PC-3 (cell line): ENCODE data around the gene MYBPH. TPM values are rescaled to one million over a fixed set of nuclear protein-coding genes. Genes with fewer than 3 reads are reported as not detected.

ENCODE experiments used
- ATAC-seq: fragments of 200-7000 bp; cut with Tn5 transposase; 2 replicates; pipeline ENCODE4 v1.9.1; 2020; ENCODE audit warnings: mild to moderate bottlenecking, moderate library complexity
- BruUV-seq: library from RNA; stranded (reverse); fragments of 400-500 nt; replicated peaks from 2 replicates; lab custom pipeline; 2021; lab: Mats Ljungman, UMichigan
- CTCF ChIA-PET: fragments of 300-600 bp; sonication (Branson Sonifier 250); formaldehyde crosslinking; loops from one replicate; lab custom pipeline; 2022; ENCODE audit warnings: antibody characterized with exemption; lab: Charles Lee
- POLR2A ChIA-PET: fragments of 300-600 bp; sonication (Branson Sonifier 250); formaldehyde crosslinking; loops from one replicate; lab custom pipeline; 2022; ENCODE audit warnings: antibody characterized with exemption; ENCODE audit not compliant: unreplicated experiment; lab: Charles Lee
- DNase-seq: peaks from one replicate; pipeline ENCODE4 v3.0.0-alpha.2; 2015
- H2AFZ ChIP-seq: fragments of 300-600 bp; sonication (generic); 2 replicates; pipeline ENCODE4 v1.6.0; 2016; ENCODE audit warnings: antibody characterized with exemption, low read length
- H3F3A ChIP-seq: fragments of 300-600 bp; sonication (generic); one replicate; pipeline ENCODE4 v1.6.0; 2017; ENCODE audit warnings: antibody characterized with exemption, low read length, control low read depth, mild to moderate bottlenecking; ENCODE audit not compliant: unreplicated experiment
- H3K27ac ChIP-seq: fragments of 300-600 bp; sonication (generic); 2 replicates; pipeline ENCODE4 v1.5.1; 2016; ENCODE audit warnings: mild to moderate bottlenecking, low read length
- H3K27me3 ChIP-seq: fragments of 300-600 bp; sonication (generic); 2 replicates; pipeline ENCODE4 v1.6.1; 2016; ENCODE audit warnings: low read length, mixed read lengths
- H3K36me3 ChIP-seq: fragments of 300-600 bp; sonication (generic); 2 replicates; pipeline ENCODE4 v1.6.1; 2016; ENCODE audit warnings: low read depth, mixed run types, low read length, mixed read lengths
- H3K4me1 ChIP-seq: fragments of 300-600 bp; sonication (generic); 2 replicates; pipeline ENCODE4 v1.5.1; 2016; ENCODE audit warnings: low read length; ENCODE audit not compliant: insufficient read depth
- H3K4me2 ChIP-seq: fragments of 300-600 bp; sonication (generic); 2 replicates; pipeline ENCODE4 v1.6.0; 2016; ENCODE audit warnings: low read length
- H3K4me3 ChIP-seq: fragments of 300-600 bp; sonication (generic); 2 replicates; pipeline ENCODE4 v1.5.1; 2016; ENCODE audit warnings: mild to moderate bottlenecking, low read length, mixed read lengths
- H3K79me2 ChIP-seq: fragments of 300-600 bp; sonication (generic); 2 replicates; pipeline ENCODE4 v1.6.1; 2017; ENCODE audit warnings: low read length, mixed read lengths
- H3K9ac ChIP-seq: fragments of 300-600 bp; sonication (generic); 2 replicates; pipeline ENCODE4 v1.6.0; 2016; ENCODE audit warnings: mild to moderate bottlenecking, low read length
- H3K9me2 ChIP-seq: fragments of 300-600 bp; sonication (generic); replicated peaks from 2 replicates; pipeline ENCODE4 v1.6.1; 2016; ENCODE audit warnings: mixed run types, low read length, mixed read lengths
- H3K9me3 ChIP-seq: fragments of 300-600 bp; sonication (generic); 2 replicates; pipeline ENCODE4 v1.6.1; 2016; ENCODE audit warnings: low read length, mixed read lengths
- H4K20me1 ChIP-seq: fragments of 300-600 bp; sonication (generic); 2 replicates; pipeline ENCODE4 v1.6.1; 2016; ENCODE audit warnings: low read length, mixed read lengths
- CTCF ChIP-seq: fragments of 300-600 bp; sonication (generic); conservative IDR thresholded peaks from 2 replicates; pipeline ENCODE4 v1.5.1; 2017; ENCODE audit warnings: antibody characterized with exemption, low read depth, mild to moderate bottlenecking, low read length
- EZH2 ChIP-seq: fragments of 300-600 bp; sonication (generic); IDR thresholded peaks from one replicate; pipeline ENCODE4 v1.6.1; 2017; ENCODE audit warnings: antibody characterized with exemption, mild to moderate bottlenecking, low read length; ENCODE audit not compliant: unreplicated experiment
- EZH2phosphoT487 ChIP-seq: fragments of 300-600 bp; sonication (generic); IDR thresholded peaks from 2 replicates; pipeline ENCODE4 v1.6.1; 2018; ENCODE audit warnings: mild to moderate bottlenecking, antibody characterized with exemption, low read length, borderline replicate concordance
- intact Hi-C: fragments of 100-400 bp; cut with micrococcal nuclease; formaldehyde crosslinking; loops from 2 replicates; pipeline ENCODE4 v1.9.0; 2023
- total RNA-seq: library from RNA; depleted of rRNA; stranded (reverse); fragments of >200 nt; gene quantifications from 2 replicates; pipeline ENCODE4 v1.2.3, GENCODE V29; 2014

MYBPH gene
- total RNA-seq, 1 experiment from 2014 or later, result not detected

DNA sequence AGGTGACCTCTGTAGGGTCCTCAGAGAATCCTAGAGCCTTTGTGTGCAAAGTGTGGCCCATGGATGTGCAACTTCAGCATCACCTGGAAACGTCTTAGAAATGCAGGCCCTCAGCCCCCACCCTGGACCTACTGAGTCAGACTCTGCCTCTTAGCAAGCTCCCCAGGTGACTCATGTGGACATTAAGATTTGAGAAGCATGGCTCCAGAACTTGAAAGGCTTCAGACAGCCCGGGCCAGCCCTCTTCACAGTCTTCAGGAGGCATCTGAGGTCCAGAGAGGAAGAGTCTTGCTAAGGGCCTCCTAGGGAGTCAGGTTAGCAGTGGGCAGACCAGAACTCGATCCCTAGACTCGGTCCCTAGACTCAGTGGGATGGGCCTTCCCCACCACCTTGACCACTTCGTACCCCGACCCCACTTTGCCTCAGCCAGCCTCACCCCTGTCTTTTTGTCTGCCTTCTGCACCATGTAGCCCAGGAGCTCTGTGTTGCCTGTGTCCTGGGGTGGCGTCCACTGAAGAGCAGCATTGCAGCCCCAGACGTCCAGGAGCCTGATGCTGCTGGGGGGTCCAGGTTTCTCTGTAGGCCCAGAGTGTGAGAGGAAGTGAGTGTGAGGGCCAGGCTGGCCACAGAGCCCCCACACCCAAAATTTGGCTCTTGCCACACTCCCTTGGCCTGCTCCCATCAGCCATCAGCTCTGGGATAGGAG lies 4.8 kb downstream of the MYBPH start:
- H3K36me3 ChIP-seq, result no peaks in the 10 kb centered on the region
- H3F3A ChIP-seq, result no peaks in the 10 kb centered on the region
- H3K9me2 ChIP-seq, result no peaks in the 10 kb centered on the region
- no peak overlapping the region for H2AFZ ChIP-seq
- no peak overlapping the region for H3K4me2 ChIP-seq
- DNase-seq (peak; percentile 40), ATAC-seq (no peak)
- H3K4me3 ChIP-seq, result no peak overlapping the region
- POLR2A ChIA-PET, result no interaction called here
- BruUV-seq, result no TSS peak
- no peak overlapping the region for H3K9ac ChIP-seq
- no peaks in the 10 kb centered on the region for H3K4me1 ChIP-seq
- no peaks in the 10 kb centered on the region for H3K27me3 ChIP-seq
- intact Hi-C loops, result no loop called here
- no peaks in the 10 kb centered on the region for H4K20me1 ChIP-seq
- CTCF ChIA-PET, result interaction anchor here (2.8 kb wide), 1 partner anchor 53 kb away, joined by 31 read pairs; no protein-coding TSS in a partner anchor
- H3K9me3 ChIP-seq, result no peaks in the 10 kb centered on the region
- no peaks in the 10 kb centered on the region for H3K79me2 ChIP-seq
- TF ChIP-seq EZH2, result no peak
- no peak for TF ChIP-seq EZH2phosphoT487
- TF ChIP-seq CTCF, result no peak
- no peak overlapping the region for H3K27ac ChIP-seq

- H3K9ac ChIP-seq, result no peak overlapping the region
- H3K4me3 ChIP-seq, result no peak overlapping the region
- H3K79me2 ChIP-seq, result no peaks in the 10 kb centered on the region
- no TSS peak for BruUV-seq
- no peaks in the 10 kb centered on the region for H3K36me3 ChIP-seq
- ChIA-PET CTCF (no interaction called here), POLR2A (no interaction called here)
- no peaks in the 10 kb centered on the region for H3K4me1 ChIP-seq
- no peak for ATAC-seq
- TF ChIP-seq EZH2phosphoT487 (no peak), CTCF (no peak), EZH2 (no peak)
- no peak overlapping the region for H2AFZ ChIP-seq
- no peaks in the 10 kb centered on the region for H3F3A ChIP-seq
- H4K20me1 ChIP-seq, result no peaks in the 10 kb centered on the region
- no peaks in the 10 kb centered on the region for H3K9me2 ChIP-seq
- no peak overlapping the region for H3K4me2 ChIP-seq
- no peaks in the 10 kb centered on the region for H3K27me3 ChIP-seq
- intact Hi-C loops, result no loop called here
- H3K9me3 ChIP-seq, result no peaks in the 10 kb centered on the region
- no peak for DNase-seq
- H3K27ac ChIP-seq, result no peak overlapping the region
These were observed 5.7 kb downstream of the MYBPH start for GRCh38 chr1:203169770-203170520.
